ENCODE data around the gene CDC5L.

Gene CDC5L

GRCh38 chr6:44366781-44367180, 20.7 kb upstream of the CDC5L start:
- DNase-seq (ENCODE audit: extremely low spot score) = no peak
- ChIA-PET POLR2A (no interaction called here), CTCF (no interaction called here)
- TF ChIP-seq LEF1 (IDR thresholded peaks at IDR 0.05; ENCODE audit: borderline replicate concordance) = no peak
- TF ChIP-seq SP1 (IDR thresholded peaks at IDR 0.05) = no peak
- TF ChIP-seq FOXM1 (IDR thresholded peaks at IDR 0.05; ENCODE audit: borderline replicate concordance) = no peak
- TF ChIP-seq BHLHE40 (IDR thresholded peaks at IDR 0.05; ENCODE audit: borderline replicate concordance) = no peak
- no peak for TF ChIP-seq ELF4 (IDR thresholded peaks at IDR 0.05)
- no peak for TF ChIP-seq FOXA1 (IDR thresholded peaks at IDR 0.05)
- TF ChIP-seq L3MBTL2 (conservative IDR thresholded peaks at IDR 0.05) = no peak
- no peak for TF ChIP-seq PKNOX1 (IDR thresholded peaks at IDR 0.05)
- no peak for TF ChIP-seq SUZ12 (IDR thresholded peaks at IDR 0.05)
- TF ChIP-seq ARNT (IDR thresholded peaks at IDR 0.05) = no peak
- TF ChIP-seq FOXK2 (IDR thresholded peaks at IDR 0.05) = no peak
- TF ChIP-seq ZNF384 (IDR thresholded peaks at IDR 0.05) = no peak
- no peak for TF ChIP-seq HDGF (IDR thresholded peaks at IDR 0.05; ENCODE audit: borderline replicate concordance)
- TF ChIP-seq CTBP1 (IDR thresholded peaks at IDR 0.05; ENCODE audit: borderline replicate concordance) = no peak
- TF ChIP-seq TARDBP (IDR thresholded peaks at IDR 0.05) = no peak
- no peak for TF ChIP-seq NFRKB (IDR thresholded peaks at IDR 0.05)

GRCh38 chr6:44367681-44368080, 19.8 kb upstream of the CDC5L start:
- no peak for DNase-seq (ENCODE audit: extremely low spot score)
- ChIA-PET CTCF (no interaction called here), POLR2A (no interaction called here)
- TF ChIP-seq ELF4 (IDR thresholded peaks at IDR 0.05) (no peak), SP1 (IDR thresholded peaks at IDR 0.05) (no peak), TARDBP (IDR thresholded peaks at IDR 0.05) (no peak), FOXM1 (IDR thresholded peaks at IDR 0.05; ENCODE audit: borderline replicate concordance) (no peak)

GRCh38 chr6:44373051-44373450, 14.5 kb upstream of the CDC5L start:
- CTCF ChIA-PET = no interaction called here
- no peak for DNase-seq (ENCODE audit: extremely low spot score)
- POLR2A ChIA-PET = no interaction called here
- TF ChIP-seq FOXK2 (IDR thresholded peaks at IDR 0.05) (no peak), HDGF (IDR thresholded peaks at IDR 0.05; ENCODE audit: borderline replicate concordance) (no peak), L3MBTL2 (conservative IDR thresholded peaks at IDR 0.05) (no peak), TARDBP (IDR thresholded peaks at IDR 0.05) (no peak), LEF1 (IDR thresholded peaks at IDR 0.05; ENCODE audit: borderline replicate concordance) (no peak), SP1 (IDR thresholded peaks at IDR 0.05) (no peak), ARNT (IDR thresholded peaks at IDR 0.05) (no peak), BHLHE40 (IDR thresholded peaks at IDR 0.05; ENCODE audit: borderline replicate concordance) (no peak), ZNF384 (IDR thresholded peaks at IDR 0.05) (no peak), ELF4 (IDR thresholded peaks at IDR 0.05) (no peak), FOXM1 (IDR thresholded peaks at IDR 0.05; ENCODE audit: borderline replicate concordance) (no peak), CTBP1 (IDR thresholded peaks at IDR 0.05; ENCODE audit: borderline replicate concordance) (no peak), FOXA1 (IDR thresholded peaks at IDR 0.05) (no peak), PKNOX1 (IDR thresholded peaks at IDR 0.05) (no peak), SUZ12 (IDR thresholded peaks at IDR 0.05) (no peak), NFRKB (IDR thresholded peaks at IDR 0.05) (no peak)

GRCh38 chr6:44373787-44374186, 13.7 kb upstream of the CDC5L start:
- ChIA-PET POLR2A (no interaction called here), CTCF (no interaction called here)
- DNase-seq (ENCODE audit: extremely low spot score) = no peak
- no peak for TF ChIP-seq HDGF (IDR thresholded peaks at IDR 0.05; ENCODE audit: borderline replicate concordance)
- TF ChIP-seq ZNF384 (IDR thresholded peaks at IDR 0.05) = no peak
- no peak for TF ChIP-seq CTBP1 (IDR thresholded peaks at IDR 0.05; ENCODE audit: borderline replicate concordance)
- no peak for TF ChIP-seq TARDBP (IDR thresholded peaks at IDR 0.05)

- ChIA-PET CTCF (no interaction called here), POLR2A (interaction anchor here (1.6 kb wide), 1 partner anchor 12 kb away, joined by 5 read pairs; the partner anchor contains the start of gene CDC5L)
- DNase-seq (ENCODE audit: extremely low spot score) = no peak
- no peak for TF ChIP-seq ELF4 (IDR thresholded peaks at IDR 0.05)
Measured at GRCh38 chr6:44375071-44375470, 12.4 kb upstream of the CDC5L start.

GRCh38 chr6:44377484-44377883, 10.0 kb upstream of the CDC5L start:
- CTCF ChIA-PET = no interaction called here
- TF ChIP-seq FOXK2 (IDR thresholded peaks at IDR 0.05) (no peak), SP1 (IDR thresholded peaks at IDR 0.05) (no peak), NFRKB (IDR thresholded peaks at IDR 0.05) (no peak), HDGF (IDR thresholded peaks at IDR 0.05; ENCODE audit: borderline replicate concordance) (no peak), CTBP1 (IDR thresholded peaks at IDR 0.05; ENCODE audit: borderline replicate concordance) (no peak), FOXM1 (IDR thresholded peaks at IDR 0.05; ENCODE audit: borderline replicate concordance) (no peak), ZNF384 (IDR thresholded peaks at IDR 0.05) (no peak), BHLHE40 (IDR thresholded peaks at IDR 0.05; ENCODE audit: borderline replicate concordance) (no peak), ARNT (IDR thresholded peaks at IDR 0.05) (no peak), LEF1 (IDR thresholded peaks at IDR 0.05; ENCODE audit: borderline replicate concordance) (no peak), L3MBTL2 (conservative IDR thresholded peaks at IDR 0.05) (no peak), SUZ12 (IDR thresholded peaks at IDR 0.05) (no peak), TARDBP (IDR thresholded peaks at IDR 0.05) (no peak), ELF4 (IDR thresholded peaks at IDR 0.05) (no peak), PKNOX1 (IDR thresholded peaks at IDR 0.05) (no peak), FOXA1 (IDR thresholded peaks at IDR 0.05) (no peak)
- DNase-seq (ENCODE audit: extremely low spot score) = no peak

GRCh38 chr6:44377971-44378370, 9.5 kb upstream of the CDC5L start:
- CTCF ChIA-PET = no interaction called here
- no peak for DNase-seq (ENCODE audit: extremely low spot score)
- POLR2A ChIA-PET = interaction anchor here (1.4 kb wide), 1 partner anchor 9 kb away, joined by 6 read pairs; the partner anchor contains the start of gene CDC5L
- TF ChIP-seq TARDBP (IDR thresholded peaks at IDR 0.05) = no peak
- no peak for TF ChIP-seq ELF4 (IDR thresholded peaks at IDR 0.05)
- TF ChIP-seq SP1 (IDR thresholded peaks at IDR 0.05) = no peak
- TF ChIP-seq BHLHE40 (IDR thresholded peaks at IDR 0.05; ENCODE audit: borderline replicate concordance) = no peak
- no peak for TF ChIP-seq PKNOX1 (IDR thresholded peaks at IDR 0.05)
- no peak for TF ChIP-seq CTBP1 (IDR thresholded peaks at IDR 0.05; ENCODE audit: borderline replicate concordance)
- TF ChIP-seq HDGF (IDR thresholded peaks at IDR 0.05; ENCODE audit: borderline replicate concordance) = no peak
- no peak for TF ChIP-seq FOXA1 (IDR thresholded peaks at IDR 0.05)
- TF ChIP-seq ARNT (IDR thresholded peaks at IDR 0.05) = no peak
- no peak for TF ChIP-seq FOXK2 (IDR thresholded peaks at IDR 0.05)
- TF ChIP-seq L3MBTL2 (conservative IDR thresholded peaks at IDR 0.05) = no peak
- no peak for TF ChIP-seq LEF1 (IDR thresholded peaks at IDR 0.05; ENCODE audit: borderline replicate concordance)
- no peak for TF ChIP-seq ZNF384 (IDR thresholded peaks at IDR 0.05)
- TF ChIP-seq FOXM1 (IDR thresholded peaks at IDR 0.05; ENCODE audit: borderline replicate concordance) = no peak
- no peak for TF ChIP-seq SUZ12 (IDR thresholded peaks at IDR 0.05)
- no peak for TF ChIP-seq NFRKB (IDR thresholded peaks at IDR 0.05)

More at GRCh38 chr6:44377484-44377883, 10.0 kb upstream of the CDC5L start:
- POLR2A ChIA-PET = interaction anchor here (1.4 kb wide), 1 partner anchor 9 kb away, joined by 6 read pairs; the partner anchor contains the start of gene CDC5L

Measured in HEK293T (cell line).